CD4-positive, CD25-positive, alpha-beta regulatory T cell (primary cell): ENCODE data around the gene GATA3. TPM values are rescaled to one million over a fixed set of nuclear protein-coding genes. Genes with fewer than 3 reads are reported as not detected.
A peak's percentile ranks its signal among the peaks of the same experiment; 100 is the strongest.

ENCODE experiments used
- ATAC-seq, 2 donors: fragments of 150-1000 bp; cut with Tn5 transposase; one replicate each; pipeline ENCODE4 v1.10.0; 2021; ENCODE audit warnings: low read depth in 2 of 2, moderate number of reproducible peaks in 2 of 2, moderate library complexity in 1 of 2
- DNase-seq, 3 donors: peaks; one replicate each; pipeline versions ENCODE4 v3.0.0 to v3.0.0-alpha.2; 2012 to 2022; ENCODE audit warnings: mixed read lengths in 1 of 3
- H3K27ac ChIP-seq: one replicate; pipeline ENCODE4 v1.7.0; 2013; ENCODE audit warnings: mild to moderate bottlenecking, low read length; ENCODE audit not compliant: insufficient read depth, poor library complexity, severe bottlenecking
- H3K27me3 ChIP-seq: one replicate; pipeline ENCODE4 v1.7.0; 2013; ENCODE audit warnings: low read length; ENCODE audit not compliant: control insufficient read depth, insufficient read depth
- H3K36me3 ChIP-seq: one replicate; pipeline ENCODE4 v1.7.0; 2013; ENCODE audit warnings: mild to moderate bottlenecking, low read length, moderate library complexity; ENCODE audit not compliant: control insufficient read depth, insufficient read depth
- H3K4me1 ChIP-seq: 2 replicates; pipeline ENCODE4 v1.7.0; 2013; ENCODE audit warnings: mild to moderate bottlenecking, low read length; ENCODE audit not compliant: insufficient read depth, control insufficient read depth, poor library complexity, severe bottlenecking
- H3K4me3 ChIP-seq: one replicate; pipeline ENCODE4 v1.7.0; 2013; ENCODE audit warnings: low read depth, mild to moderate bottlenecking, low read length, moderate library complexity
- H3K9me3 ChIP-seq, 2 experiments: 1 replicate in 1 of 2; 2 replicates in 1 of 2; pipeline ENCODE4 v1.7.0; 2013; ENCODE audit warnings: low read length in 2 of 2, mild to moderate bottlenecking in 1 of 2, moderate library complexity in 1 of 2; ENCODE audit not compliant: control insufficient read depth in 2 of 2
- H3K27ac Mint-ChIP-seq, 3 donors: one replicate each; pipeline ENCODE4 v1.8.0; 2020 to 2022; ENCODE audit warnings: mild to moderate bottlenecking in 3 of 3, mixed read lengths in 3 of 3, moderate library complexity in 2 of 3
- H3K27me3 Mint-ChIP-seq: one replicate; pipeline ENCODE4 v1.8.0; 2022; ENCODE audit warnings: mild to moderate bottlenecking, mixed read lengths
- H3K36me3 Mint-ChIP-seq: one replicate; pipeline ENCODE4 v1.8.0; 2020; ENCODE audit warnings: mixed read lengths
- H3K4me1 Mint-ChIP-seq, 4 donors: one replicate each; pipeline ENCODE4 v1.8.0; 2020 to 2022; ENCODE audit warnings: mixed read lengths in 4 of 4, mild to moderate bottlenecking in 1 of 4
- H3K4me3 Mint-ChIP-seq, 4 donors: one replicate each; pipeline ENCODE4 v1.8.0; 2020 to 2022; ENCODE audit warnings: mild to moderate bottlenecking in 4 of 4, mixed read lengths in 4 of 4, moderate library complexity in 3 of 4
- H3K9me3 Mint-ChIP-seq, 7 donors: one replicate each; pipeline ENCODE4 v1.8.0; 2020 to 2022; ENCODE audit warnings: mixed read lengths in 7 of 7, mild to moderate bottlenecking in 3 of 7, moderate library complexity in 2 of 7
- polyA plus RNA-seq, 4 donors: library from polyadenylated mRNA; unstranded; fragments of 300-500 nt; fragmentation: Illumina TruSeq; gene quantifications; one replicate each; pipeline ENCODE4 v1.2.3, GENCODE V29; 2021
- total RNA-seq: library from RNA; stranded (reverse); gene quantifications from one replicate; pipeline ENCODE4 v1.2.3, GENCODE V29; 2022

GATA3 gene
- total and polyA plus RNA-seq, 5 donors from 2014 or later = 32.9 to 182 (median 47.3) TPM

- no peak for DNase-seq
- H3K9me3 Mint-ChIP-seq = peaks cover 0 to 2% (median 0%) of the 10 kb centered on the region in 7 donors
- Histone ChIP-seq H3K9me3 (no peaks in the 10 kb centered on the region), H3K4me3 (no peak overlapping the region), H3K36me3 (no peaks in the 10 kb centered on the region), H3K27me3 (no peaks in the 10 kb centered on the region), H3K4me1 (no peaks in the 10 kb centered on the region), H3K27ac (no peak overlapping the region)
- H3K4me3 Mint-ChIP-seq = no peak overlapping the region
- no peak for ATAC-seq
- H3K27me3 Mint-ChIP-seq = no peaks in the 10 kb centered on the region
- peaks cover 2% of the 10 kb centered on the region for H3K36me3 Mint-ChIP-seq
- peak overlapping the region in 1 of 3 donors; percentile 29 for H3K27ac Mint-ChIP-seq
- H3K4me1 Mint-ChIP-seq = peaks cover 0 to 8% (median 2%) of the 10 kb centered on the region in 4 donors
Measured at GRCh38 chr10:8103543-8103942, 49.1 kb downstream of the GATA3 start.

- DNase-seq = no peak
- peak overlapping the region in 1 of 3 donors; percentile 29 for H3K27ac Mint-ChIP-seq
- Histone ChIP-seq H3K9me3 (no peaks in the 10 kb centered on the region), H3K27me3 (no peaks in the 10 kb centered on the region), H3K36me3 (no peaks in the 10 kb centered on the region), H3K27ac (no peak overlapping the region), H3K4me1 (no peaks in the 10 kb centered on the region), H3K4me3 (no peak overlapping the region)
- no peak for ATAC-seq
- H3K9me3 Mint-ChIP-seq = peaks cover 0 to 2% (median 0%) of the 10 kb centered on the region in 7 donors
- peaks cover 2% of the 10 kb centered on the region for H3K36me3 Mint-ChIP-seq
- no peak overlapping the region for H3K4me3 Mint-ChIP-seq
- no peaks in the 10 kb centered on the region for H3K27me3 Mint-ChIP-seq
- peaks cover 0 to 8% (median 2%) of the 10 kb centered on the region in 4 donors for H3K4me1 Mint-ChIP-seq
Measured at GRCh38 chr10:8104005-8104404, 49.5 kb downstream of the GATA3 start.

GRCh38 chr10:8104721-8105120, 50.2 kb downstream of the GATA3 start:
- Histone ChIP-seq H3K27me3 (no peaks in the 10 kb centered on the region), H3K4me3 (no peak overlapping the region), H3K27ac (no peak overlapping the region), H3K4me1 (no peaks in the 10 kb centered on the region), H3K36me3 (no peaks in the 10 kb centered on the region), H3K9me3 (no peaks in the 10 kb centered on the region)
- peaks cover 0 to 8% (median 1%) of the 10 kb centered on the region in 4 donors for H3K4me1 Mint-ChIP-seq
- no peaks in the 10 kb centered on the region for H3K27me3 Mint-ChIP-seq
- no peak overlapping the region for H3K27ac Mint-ChIP-seq
- ATAC-seq = no peak
- H3K36me3 Mint-ChIP-seq = peaks cover 2% of the 10 kb centered on the region
- no peak overlapping the region for H3K4me3 Mint-ChIP-seq
- peaks cover 0 to 2% (median 0%) of the 10 kb centered on the region in 7 donors for H3K9me3 Mint-ChIP-seq
- no peak for DNase-seq

- ATAC-seq (no peak), DNase-seq (no peak)
- no peaks in the 10 kb centered on the region for H3K27me3 Mint-ChIP-seq
- no peak overlapping the region for H3K27ac ChIP-seq
- H3K9me3 Mint-ChIP-seq = peaks cover 0 to 2% (median 0%) of the 10 kb centered on the region in 7 donors
- no peaks in the 10 kb centered on the region for H3K36me3 Mint-ChIP-seq
- no peak overlapping the region for H3K27ac Mint-ChIP-seq
- H3K9me3 ChIP-seq = no peaks in the 10 kb centered on the region
- no peaks in the 10 kb centered on the region for H3K27me3 ChIP-seq
- peaks cover 0 to 2% (median 1%) of the 10 kb centered on the region in 4 donors for H3K4me1 Mint-ChIP-seq
- H3K36me3 ChIP-seq = no peaks in the 10 kb centered on the region
- no peak overlapping the region for H3K4me3 ChIP-seq
- no peak overlapping the region for H3K4me3 Mint-ChIP-seq
- H3K4me1 ChIP-seq = no peaks in the 10 kb centered on the region
Measured at GRCh38 chr10:8105932-8106331, 51.4 kb downstream of the GATA3 start.

- no peaks in the 10 kb centered on the region for H3K9me3 Mint-ChIP-seq
- ATAC-seq (no peak), DNase-seq (no peak)
- no peak overlapping the region for H3K27ac Mint-ChIP-seq
- H3K4me3 Mint-ChIP-seq = no peak overlapping the region
- no peak overlapping the region for H3K4me3 ChIP-seq
- no peaks in the 10 kb centered on the region for H3K9me3 ChIP-seq
- H3K36me3 Mint-ChIP-seq = no peaks in the 10 kb centered on the region
- no peaks in the 10 kb centered on the region for H3K27me3 ChIP-seq
- H3K36me3 ChIP-seq = no peaks in the 10 kb centered on the region
- H3K27me3 Mint-ChIP-seq = no peaks in the 10 kb centered on the region
- H3K27ac ChIP-seq = no peak overlapping the region
- H3K4me1 ChIP-seq = no peaks in the 10 kb centered on the region
- peaks cover 0 to 2% (median 0%) of the 10 kb centered on the region in 4 donors for H3K4me1 Mint-ChIP-seq
Measured at GRCh38 chr10:8112230-8112905, 57.9 kb downstream of the GATA3 start.

GRCh38 chr10:8112942-8113442, 58.5 kb downstream of the GATA3 start:
- H3K36me3 Mint-ChIP-seq = no peaks in the 10 kb centered on the region
- Histone ChIP-seq H3K4me3 (no peak overlapping the region), H3K4me1 (no peaks in the 10 kb centered on the region), H3K9me3 (no peaks in the 10 kb centered on the region), H3K27ac (no peak overlapping the region), H3K27me3 (no peaks in the 10 kb centered on the region), H3K36me3 (no peaks in the 10 kb centered on the region)
- H3K4me1 Mint-ChIP-seq = peaks cover 0 to 2% (median 0%) of the 10 kb centered on the region in 4 donors
- no peak overlapping the region for H3K4me3 Mint-ChIP-seq
- no peaks in the 10 kb centered on the region for H3K9me3 Mint-ChIP-seq
- H3K27ac Mint-ChIP-seq = no peak overlapping the region
- DNase-seq = no peak
- no peak for ATAC-seq
- H3K27me3 Mint-ChIP-seq = no peaks in the 10 kb centered on the region

GRCh38 chr10:8113616-8114015, 59.1 kb downstream of the GATA3 start:
- Mint-ChIP-seq H3K9me3 (no peaks in the 10 kb centered on the region), H3K4me3 (no peak overlapping the region), H3K4me1 (peaks cover 0 to 2% (median 0%) of the 10 kb centered on the region in 4 donors), H3K36me3 (no peaks in the 10 kb centered on the region), H3K27me3 (no peaks in the 10 kb centered on the region), H3K27ac (no peak overlapping the region)
- no peaks in the 10 kb centered on the region for H3K27me3 ChIP-seq
- ATAC-seq (no peak), DNase-seq (no peak)
- H3K27ac ChIP-seq = no peak overlapping the region
- H3K9me3 ChIP-seq = no peaks in the 10 kb centered on the region
- no peaks in the 10 kb centered on the region for H3K36me3 ChIP-seq
- H3K4me1 ChIP-seq = no peaks in the 10 kb centered on the region
- H3K4me3 ChIP-seq = no peak overlapping the region
